Measurements from ENCODE around the gene P2RY6.

The P2RY6 gene

GRCh38 chr11:73281796-73282660 lies 9.9 kb downstream of the P2RY6 start:
- POLR2A ChIA-PET: no interaction called here
- DNase-seq (ENCODE audit: extremely low spot score): no peak
- CTCF ChIA-PET: interaction anchor here (0.8 to 1.5 kb wide), 2 partner anchors 10 to 39 kb away, joined by 4 to 5 read pairs; no protein-coding TSS in a partner anchor
- TF ChIP-seq ZNF384 (IDR thresholded peaks at IDR 0.05) (no peak), FOXM1 (IDR thresholded peaks at IDR 0.05; ENCODE audit: borderline replicate concordance) (no peak), CTBP1 (IDR thresholded peaks at IDR 0.05; ENCODE audit: borderline replicate concordance) (no peak), TARDBP (IDR thresholded peaks at IDR 0.05) (no peak), NFRKB (IDR thresholded peaks at IDR 0.05) (no peak), LEF1 (IDR thresholded peaks at IDR 0.05; ENCODE audit: borderline replicate concordance) (no peak), SUZ12 (IDR thresholded peaks at IDR 0.05) (no peak), PKNOX1 (IDR thresholded peaks at IDR 0.05) (no peak), ARNT (IDR thresholded peaks at IDR 0.05) (no peak), SP1 (IDR thresholded peaks at IDR 0.05) (no peak)

GRCh38 chr11:73283276-73284000 lies 11.3 kb downstream of the P2RY6 start:
- ChIA-PET POLR2A (no interaction called here), CTCF (interaction anchor here (1.5 kb wide), 2 partner anchors 41 to 52 kb away, joined by 4 to 5 read pairs; no protein-coding TSS in a partner anchor)
- TF ChIP-seq NFRKB (IDR thresholded peaks at IDR 0.05) (no peak), TARDBP (IDR thresholded peaks at IDR 0.05) (no peak), BHLHE40 (IDR thresholded peaks at IDR 0.05; ENCODE audit: borderline replicate concordance) (no peak), SP1 (IDR thresholded peaks at IDR 0.05) (no peak), HDGF (IDR thresholded peaks at IDR 0.05; ENCODE audit: borderline replicate concordance) (no peak), FOXK2 (IDR thresholded peaks at IDR 0.05) (no peak), ELF4 (IDR thresholded peaks at IDR 0.05) (no peak), LEF1 (IDR thresholded peaks at IDR 0.05; ENCODE audit: borderline replicate concordance) (no peak), PKNOX1 (IDR thresholded peaks at IDR 0.05) (no peak), FOXM1 (IDR thresholded peaks at IDR 0.05; ENCODE audit: borderline replicate concordance) (no peak), FOXA1 (IDR thresholded peaks at IDR 0.05) (no peak), L3MBTL2 (conservative IDR thresholded peaks at IDR 0.05) (no peak), ZNF384 (IDR thresholded peaks at IDR 0.05) (no peak), CTBP1 (IDR thresholded peaks at IDR 0.05; ENCODE audit: borderline replicate concordance) (no peak), SUZ12 (IDR thresholded peaks at IDR 0.05) (no peak), ARNT (IDR thresholded peaks at IDR 0.05) (no peak)
- no peak for DNase-seq (ENCODE audit: extremely low spot score)

GRCh38 chr11:73284106-73284505 lies 12.0 kb downstream of the P2RY6 start:
- no peak for DNase-seq (ENCODE audit: extremely low spot score)
- ChIA-PET POLR2A (no interaction called here), CTCF (interaction anchor here (1.5 kb wide), 1 partner anchor 51 kb away, joined by 5 read pairs; no protein-coding TSS in a partner anchor)
- TF ChIP-seq NFRKB (IDR thresholded peaks at IDR 0.05): no peak
- TF ChIP-seq ELF4 (IDR thresholded peaks at IDR 0.05): no peak
- TF ChIP-seq FOXK2 (IDR thresholded peaks at IDR 0.05): no peak
- no peak for TF ChIP-seq L3MBTL2 (conservative IDR thresholded peaks at IDR 0.05)
- TF ChIP-seq TARDBP (IDR thresholded peaks at IDR 0.05): no peak
- no peak for TF ChIP-seq FOXA1 (IDR thresholded peaks at IDR 0.05)
- no peak for TF ChIP-seq SUZ12 (IDR thresholded peaks at IDR 0.05)
- TF ChIP-seq FOXM1 (IDR thresholded peaks at IDR 0.05; ENCODE audit: borderline replicate concordance): no peak
- no peak for TF ChIP-seq BHLHE40 (IDR thresholded peaks at IDR 0.05; ENCODE audit: borderline replicate concordance)
- TF ChIP-seq ZNF384 (IDR thresholded peaks at IDR 0.05): no peak
- TF ChIP-seq ARNT (IDR thresholded peaks at IDR 0.05): no peak

- CTCF ChIA-PET: interaction anchor here (0.6 to 0.7 kb wide), 3 partner anchors 74 to 683 kb away, joined by 3 to 13 read pairs (median 4); no protein-coding TSS in a partner anchor
- POLR2A ChIA-PET: no interaction called here
- TF ChIP-seq CTBP1 (IDR thresholded peaks at IDR 0.05; ENCODE audit: borderline replicate concordance): no peak
- no peak for TF ChIP-seq PKNOX1 (IDR thresholded peaks at IDR 0.05)
- TF ChIP-seq SP1 (IDR thresholded peaks at IDR 0.05): no peak
- no peak for TF ChIP-seq NFRKB (IDR thresholded peaks at IDR 0.05)
- no peak for TF ChIP-seq FOXA1 (IDR thresholded peaks at IDR 0.05)
- TF ChIP-seq SUZ12 (IDR thresholded peaks at IDR 0.05): no peak
- DNase-seq (ENCODE audit: extremely low spot score): no peak
Measured at GRCh38 chr11:73285721-73286120, 13.6 kb downstream of the P2RY6 start.

- CTCF ChIA-PET: no interaction called here
- no peak for DNase-seq (ENCODE audit: extremely low spot score)
- POLR2A ChIA-PET: no interaction called here
- no peak for TF ChIP-seq FOXM1 (IDR thresholded peaks at IDR 0.05; ENCODE audit: borderline replicate concordance)
- TF ChIP-seq ZNF384 (IDR thresholded peaks at IDR 0.05): no peak
- no peak for TF ChIP-seq CTBP1 (IDR thresholded peaks at IDR 0.05; ENCODE audit: borderline replicate concordance)
- TF ChIP-seq FOXK2 (IDR thresholded peaks at IDR 0.05): no peak
- no peak for TF ChIP-seq ARNT (IDR thresholded peaks at IDR 0.05)
- no peak for TF ChIP-seq SP1 (IDR thresholded peaks at IDR 0.05)
- no peak for TF ChIP-seq NFRKB (IDR thresholded peaks at IDR 0.05)
- no peak for TF ChIP-seq SUZ12 (IDR thresholded peaks at IDR 0.05)
Measured at GRCh38 chr11:73286240-73286810, 14.2 kb downstream of the P2RY6 start.

All from HEK293T (cell line).